Left renal cortex interstitium (tissue), 4 donors: ENCODE results near the gene CPA3. TPM values are rescaled to one million over a fixed set of nuclear protein-coding genes. Genes with fewer than 3 reads are reported as not detected.

Experiments used
- DNase-seq, 4 donors: peaks; one replicate each; pipeline ENCODE4 v3.0.0-alpha.2; 2013; ENCODE audit warnings: low read depth in 4 of 4, low spot score in 2 of 4, missing footprints in 1 of 4
- polyA plus RNA-seq, 4 donors: library from polyadenylated mRNA; unstranded; fragments of 120-200 nt; gene quantifications; one replicate each; pipeline ENCODE4 v1.2.1, GENCODE V29; 2013; ENCODE audit not compliant: insufficient read length in 4 of 4

CPA3 gene, protein sequence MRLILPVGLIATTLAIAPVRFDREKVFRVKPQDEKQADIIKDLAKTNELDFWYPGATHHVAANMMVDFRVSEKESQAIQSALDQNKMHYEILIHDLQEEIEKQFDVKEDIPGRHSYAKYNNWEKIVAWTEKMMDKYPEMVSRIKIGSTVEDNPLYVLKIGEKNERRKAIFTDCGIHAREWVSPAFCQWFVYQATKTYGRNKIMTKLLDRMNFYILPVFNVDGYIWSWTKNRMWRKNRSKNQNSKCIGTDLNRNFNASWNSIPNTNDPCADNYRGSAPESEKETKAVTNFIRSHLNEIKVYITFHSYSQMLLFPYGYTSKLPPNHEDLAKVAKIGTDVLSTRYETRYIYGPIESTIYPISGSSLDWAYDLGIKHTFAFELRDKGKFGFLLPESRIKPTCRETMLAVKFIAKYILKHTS
- under 1 TPM; 0.19 to 0.64 (median 0.46) TPM for polyA plus RNA-seq

DNA sequence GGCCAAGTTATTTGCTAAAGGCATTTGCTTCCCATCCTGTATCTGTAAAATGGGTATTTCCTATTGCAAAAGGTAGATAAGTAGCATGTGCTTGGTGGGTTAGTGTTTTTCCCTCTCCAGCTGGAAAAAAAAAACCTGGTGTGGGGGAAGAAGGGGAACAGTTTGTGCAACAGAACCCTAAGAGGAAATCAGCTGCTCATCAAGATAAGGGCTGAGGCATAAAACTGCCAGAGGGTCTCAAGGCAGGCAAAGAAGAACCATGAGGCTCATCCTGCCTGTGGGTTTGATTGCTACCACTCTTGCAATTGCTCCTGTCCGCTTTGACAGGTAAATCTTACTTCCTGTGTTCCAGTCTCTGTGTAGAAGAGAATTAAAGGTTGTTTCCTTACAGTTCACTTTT is at the start of gene CPA3:
Gene CPA3, plus strand, starts transcription at position 248 of the 400 bp plus-strand sequence. Its CDS starts 12 bp downstream, at position 260.
- DNase-seq = no peak

GRCh38 chr3:148815316-148816110 is 49.6 kb upstream of the CPA3 start:
- no peak for DNase-seq

GRCh38 chr3:148816427-148816826 is 48.7 kb upstream of the CPA3 start:
- no peak for DNase-seq

DNA sequence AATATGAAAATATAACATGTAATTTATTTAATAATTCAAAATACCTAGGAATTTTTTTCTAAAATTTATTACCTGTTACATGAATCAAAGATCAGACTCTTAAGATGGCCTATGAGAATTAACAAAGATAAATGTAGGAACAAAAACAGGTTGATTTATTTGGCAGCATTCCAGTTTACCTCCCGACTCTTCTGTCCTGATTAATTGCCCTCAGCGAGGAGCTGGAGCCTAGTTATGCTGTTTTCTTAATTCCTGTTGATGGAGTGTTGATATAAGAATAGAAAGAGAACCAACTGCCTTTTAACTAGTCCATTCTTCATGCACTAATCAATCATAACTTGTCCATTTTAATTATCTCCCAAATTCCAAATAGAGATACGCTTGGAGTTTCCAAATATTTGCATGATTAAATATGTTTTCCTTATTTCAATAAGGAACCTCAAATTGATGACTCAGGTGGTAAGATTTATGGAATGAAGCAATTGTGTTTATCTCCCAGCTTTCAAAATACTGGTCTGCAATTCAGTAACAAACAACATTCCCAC is 48.0 kb upstream of the CPA3 start:
- DNase-seq = no peak

GRCh38 chr3:148820361-148821245 is 44.5 kb upstream of the CPA3 start:
- DNase-seq = no peak

- no peak for DNase-seq
These were observed 42.1 kb upstream of the CPA3 start for GRCh38 chr3:148823026-148823425.

DNA sequence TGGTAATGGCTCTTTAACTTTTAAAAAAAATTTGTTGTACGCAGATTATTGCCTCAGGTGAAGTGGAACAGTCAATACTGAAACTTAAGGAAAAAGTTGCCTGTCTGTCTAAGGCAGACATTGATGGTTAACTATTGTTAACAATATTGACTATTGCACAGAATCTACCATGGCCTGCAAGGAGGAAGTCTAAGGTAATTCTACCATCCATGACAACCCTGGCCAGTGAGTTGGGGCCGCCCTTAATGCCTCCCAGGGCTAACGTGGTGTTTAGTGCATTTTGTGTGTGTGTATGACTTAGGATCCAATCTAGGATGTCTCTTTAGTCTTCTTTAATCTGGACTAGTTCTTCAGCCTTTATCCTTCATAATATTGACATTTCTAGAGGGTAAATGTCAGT is 39.6 kb upstream of the CPA3 start:
- no peak for DNase-seq

DNA sequence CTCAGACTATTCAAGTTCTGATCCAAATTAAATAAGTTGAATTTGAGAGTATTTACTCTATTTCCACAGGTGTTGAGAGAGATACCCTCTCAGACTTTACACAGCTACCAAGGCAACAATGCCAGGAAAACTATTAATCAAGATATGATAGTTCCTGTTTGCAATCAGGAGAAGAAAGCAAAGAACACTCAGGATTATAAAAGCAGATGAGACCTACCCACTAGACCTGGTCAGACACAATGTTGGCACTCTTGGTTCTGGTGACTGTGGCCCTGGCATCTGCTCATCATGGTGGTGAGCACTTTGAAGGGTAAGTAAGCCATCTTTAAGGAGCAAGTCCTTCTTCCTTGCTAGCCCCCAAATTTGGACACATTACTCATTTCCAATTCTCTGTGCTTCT is 37.5 kb upstream of the CPA3 start, which contains the start of gene CPB1:
Gene CPB1, plus strand, starts transcription at position 227 of the 400 bp plus-strand sequence. Its CDS starts 13 bp downstream, at position 240.
- DNase-seq = no peak

GRCh38 chr3:148828136-148828690 is 36.9 kb upstream of the CPA3 start:
- DNase-seq = no peak

DNA sequence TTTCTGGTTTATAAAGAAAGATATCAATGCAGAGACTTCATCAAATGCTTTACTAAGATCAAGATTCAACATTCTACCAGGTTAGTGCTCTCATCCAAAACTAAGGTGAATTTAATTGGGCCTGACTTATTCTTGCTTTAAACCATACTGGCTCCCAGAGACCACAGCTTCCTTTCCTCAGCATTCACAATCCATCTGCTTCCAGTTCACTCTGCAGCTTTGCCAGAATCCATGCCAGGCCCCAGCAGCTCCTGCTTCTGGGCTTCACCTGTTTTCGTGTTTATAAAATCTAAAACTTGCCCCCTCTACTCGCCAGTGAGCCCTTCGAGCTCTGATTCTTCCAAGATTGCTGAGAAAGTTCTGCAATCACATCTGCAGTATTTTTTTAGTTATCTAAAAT is 35.2 kb upstream of the CPA3 start:
- no peak for DNase-seq

DNA sequence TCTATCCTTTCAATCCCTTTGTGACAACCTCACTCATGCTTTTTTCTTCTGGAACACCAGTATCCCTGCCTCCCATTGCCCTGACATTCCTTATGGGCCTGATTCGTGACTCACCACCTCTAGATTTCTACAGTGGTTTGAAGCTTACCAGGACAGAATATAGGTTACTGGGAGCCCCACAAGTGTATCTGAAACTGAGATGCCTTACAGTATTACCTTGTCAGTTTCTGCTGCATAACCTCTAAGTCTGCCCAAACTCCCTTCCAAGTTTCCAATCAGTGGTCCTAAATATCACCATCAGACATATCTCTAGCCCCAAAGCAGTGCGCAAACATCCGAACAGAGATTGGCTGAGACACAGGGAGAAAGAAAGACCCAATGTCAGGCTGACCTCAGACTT is 31.9 kb upstream of the CPA3 start:
- no peak for DNase-seq

GRCh38 chr3:148839805-148840204 is 25.3 kb upstream of the CPA3 start:
- DNase-seq = no peak

DNA sequence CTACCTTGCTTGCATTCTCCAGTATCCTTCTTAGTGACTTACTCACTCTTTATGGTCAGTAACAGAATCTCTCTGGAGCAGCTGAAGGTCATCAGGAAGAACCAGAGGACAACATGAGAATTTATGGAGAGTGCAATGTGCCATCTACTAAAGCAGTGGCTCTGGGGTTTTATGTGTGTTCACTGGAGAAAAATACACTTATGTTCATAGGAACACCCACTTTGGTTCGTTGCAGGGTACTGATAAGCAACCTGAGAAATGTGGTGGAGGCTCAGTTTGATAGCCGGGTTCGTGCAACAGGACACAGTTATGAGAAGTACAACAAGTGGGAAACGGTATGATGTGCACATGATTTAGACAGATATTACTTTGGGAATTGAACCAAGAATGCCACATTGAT is 24.6 kb upstream of the CPA3 start:
- DNase-seq = no peak

DNA sequence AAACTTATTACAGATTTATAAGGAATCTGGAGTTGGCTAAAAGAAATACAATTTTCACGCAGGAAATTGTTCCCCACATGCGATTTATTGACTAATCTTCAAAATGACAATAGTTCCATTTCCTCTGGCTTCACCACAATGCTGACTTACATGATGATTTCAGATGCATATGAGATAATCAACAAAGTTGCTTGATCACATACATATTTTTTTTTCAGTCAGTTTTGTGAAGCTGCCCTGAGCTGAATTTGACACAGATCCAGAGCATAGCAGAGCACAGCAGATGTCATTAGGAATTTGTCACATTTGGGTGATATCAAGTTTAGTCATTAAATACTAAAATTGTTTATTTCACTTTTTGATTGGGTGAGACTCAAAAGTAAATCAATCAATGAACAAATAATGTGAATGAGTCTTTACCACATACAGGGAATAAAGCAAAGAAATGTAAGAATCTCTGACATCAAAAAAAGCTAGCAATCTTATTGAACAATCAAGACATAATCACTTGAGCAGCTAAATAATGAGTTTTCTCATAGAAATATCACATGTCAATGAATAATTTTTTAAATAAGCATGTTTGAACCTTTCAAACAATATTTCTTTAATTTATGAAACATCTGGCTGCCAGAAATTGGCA is 19.2 kb upstream of the CPA3 start:
- no peak for DNase-seq

DNA sequence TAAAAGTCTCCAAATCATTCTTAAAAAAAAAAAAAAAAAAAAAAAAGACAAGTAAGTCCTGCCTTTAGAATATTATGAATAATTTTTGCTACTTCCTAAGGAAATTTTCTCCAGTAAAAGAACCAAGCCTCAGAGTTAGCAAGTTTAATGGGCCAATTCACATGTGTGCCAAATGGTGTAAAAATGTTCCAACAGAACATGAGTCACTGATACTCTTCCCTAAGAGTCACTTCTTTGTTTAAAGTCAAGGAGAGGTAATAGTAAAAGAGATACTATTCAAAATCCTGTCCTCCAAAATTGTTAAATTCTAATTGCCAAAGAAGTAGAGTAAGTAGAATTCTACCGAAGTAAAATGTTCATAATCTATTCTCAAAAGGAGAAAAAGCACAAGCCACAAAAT is 17.7 kb upstream of the CPA3 start:
- no peak for DNase-seq

DNA sequence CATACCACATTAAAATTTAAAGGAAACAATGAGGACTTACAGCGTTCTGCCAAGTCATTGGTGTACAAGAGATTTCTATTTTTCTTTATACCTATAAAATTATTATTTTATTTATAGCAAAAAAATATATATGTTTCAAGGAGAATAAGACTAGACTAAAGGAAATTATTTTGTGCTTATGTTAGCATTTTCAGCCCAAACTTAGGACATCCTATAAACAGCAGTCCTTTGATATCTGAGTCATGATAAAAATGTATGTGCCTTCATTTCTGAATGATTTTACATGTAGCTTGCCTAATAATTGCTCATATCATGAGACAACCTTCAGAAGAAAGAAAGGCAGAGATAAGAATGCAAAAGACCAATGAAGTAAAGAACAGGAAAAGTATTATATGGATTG is 16.7 kb upstream of the CPA3 start:
- DNase-seq = no peak

- DNase-seq = no peak
These were observed 12.7 kb upstream of the CPA3 start for GRCh38 chr3:148852271-148852992.

DNA sequence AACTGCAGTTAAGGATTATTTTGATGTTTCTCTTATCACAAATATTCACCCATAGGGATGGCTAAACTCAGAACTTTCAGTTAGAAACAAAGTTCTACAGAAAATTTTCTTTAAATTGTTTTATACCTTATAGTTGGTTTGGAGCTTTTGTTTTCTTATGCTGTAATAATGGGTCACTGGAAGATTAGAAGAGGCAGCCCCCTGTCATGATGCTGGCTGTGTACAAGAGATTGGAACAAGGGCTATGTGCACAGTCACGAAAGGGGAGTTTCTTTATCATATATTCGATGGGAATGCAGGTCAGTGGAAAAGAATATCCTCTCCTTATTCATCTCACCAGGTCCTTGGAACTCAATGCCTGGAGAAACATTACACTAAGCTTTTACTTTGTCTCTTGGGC is 12.0 kb upstream of the CPA3 start:
- DNase-seq = no peak

DNA sequence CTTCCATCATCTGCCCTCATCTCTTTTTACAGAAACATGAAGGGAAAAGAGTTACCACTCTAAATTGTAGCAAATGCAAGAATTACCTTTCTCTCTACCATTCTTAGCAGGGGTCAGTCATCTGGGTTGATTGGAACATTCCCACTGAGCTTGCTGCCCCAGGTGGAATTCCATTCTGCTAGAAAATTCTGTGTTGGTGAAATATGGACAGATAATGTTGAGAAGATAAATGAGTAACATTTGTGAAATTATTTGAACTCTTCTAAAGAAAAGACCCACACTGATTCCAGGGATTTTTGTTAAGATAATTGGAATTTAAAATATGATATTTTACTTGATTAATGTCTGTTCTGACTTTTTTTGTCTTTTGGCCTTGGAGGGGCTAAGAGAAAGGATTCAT is 11.0 kb upstream of the CPA3 start:
- DNase-seq = no peak
